Activated naive CD4-positive, alpha-beta T cell treated with anti-CD3 and anti-CD28 coated beads for 36 hours (primary cell): ENCODE measurements around the gene CD200. TPM values are rescaled to one million over a fixed set of nuclear protein-coding genes. Genes with fewer than 3 reads are reported as not detected.
A peak's percentile ranks its signal among the peaks of the same experiment; 100 is the strongest.

Source experiments
- CTCF ChIA-PET: fragments of 350-600 bp; sonication (Branson Sonifier 250); formaldehyde crosslinking; loops from one replicate; lab custom pipeline; 2021; ENCODE audit warnings: antibody characterized with exemption; lab: Charles Lee
- DNase-seq: peaks from one replicate; pipeline ENCODE4 v3.0.0-alpha.2; 2020
- H3K27ac Mint-ChIP-seq: one replicate; pipeline ENCODE4 v1.8.0; 2021; ENCODE audit warnings: mild to moderate bottlenecking, mixed read lengths
- H3K27me3 Mint-ChIP-seq: one replicate; pipeline ENCODE4 v1.8.0; 2021; ENCODE audit warnings: low read depth, mixed read lengths
- H3K36me3 Mint-ChIP-seq: one replicate; pipeline ENCODE4 v1.8.0; 2021; ENCODE audit warnings: low read depth, mixed read lengths
- H3K4me1 Mint-ChIP-seq: one replicate; pipeline ENCODE4 v1.8.0; 2021; ENCODE audit warnings: low read depth, mixed read lengths
- H3K4me3 Mint-ChIP-seq: one replicate; pipeline ENCODE4 v1.8.0; 2021; ENCODE audit warnings: mild to moderate bottlenecking, moderate library complexity, mixed read lengths
- H3K9me3 Mint-ChIP-seq: one replicate; pipeline ENCODE4 v1.8.0; 2021; ENCODE audit warnings: mixed read lengths
- intact Hi-C: fragments of 100-400 bp; cut with micrococcal nuclease; formaldehyde crosslinking; loops from one replicate; pipeline ENCODE4 v1.15.1; 2023
- total RNA-seq, 2 experiments: library from RNA; stranded (reverse); gene quantifications; one replicate each; pipeline ENCODE4 v1.2.3, GENCODE V29; 2021

Gene CD200
- total RNA-seq, 2 experiments from 2014 or later = 50.0 to 53.6 TPM

GRCh38 chr3:112350018-112350810 lies 17.3 kb downstream of the CD200 start:
- DNase-seq = no peak
- Mint-ChIP-seq H3K36me3 (peaks cover 86% of the 10 kb centered on the region), H3K9me3 (no peaks in the 10 kb centered on the region), H3K27me3 (no peaks in the 10 kb centered on the region), H3K4me3 (no peak overlapping the region), H3K4me1 (peaks cover 75% of the 10 kb centered on the region), H3K27ac (peak overlapping the region; percentile 34)
- intact Hi-C loops = loop anchor here (1.0 kb wide), 1 partner anchor 12 kb away; no protein-coding TSS in a partner anchor
- CTCF ChIA-PET = interaction anchor here (0.6 to 0.7 kb wide), 3 partner anchors 15 to 168 kb away, joined by 3 to 5 read pairs (median 3); no protein-coding TSS in a partner anchor

DNA sequence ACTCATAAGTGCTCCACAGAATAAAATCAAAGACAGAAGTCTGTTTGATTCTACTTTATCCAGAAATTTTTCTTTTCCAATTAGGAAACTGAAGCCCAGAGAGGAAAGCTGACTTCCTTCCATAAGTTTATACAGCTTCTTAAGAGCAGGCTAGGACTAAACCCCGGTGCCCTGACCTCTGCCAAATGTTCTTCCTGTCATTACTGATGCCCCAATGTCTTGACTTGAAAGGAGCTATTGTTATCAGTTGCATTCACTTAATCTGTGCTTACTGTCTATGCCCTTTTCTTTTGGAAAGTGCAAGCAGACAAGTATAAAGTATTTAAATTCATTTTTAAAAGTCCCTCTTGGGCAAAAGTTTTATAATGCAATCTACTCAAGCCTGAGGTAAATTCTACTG lies 18.1 kb downstream of the CD200 start:
- CTCF ChIA-PET = interaction anchor here (0.6 to 0.7 kb wide), 2 partner anchors 14 to 147 kb away, joined by 3 read pairs; no protein-coding TSS in a partner anchor
- Mint-ChIP-seq H3K4me1 (peaks cover 68% of the 10 kb centered on the region), H3K27me3 (no peaks in the 10 kb centered on the region), H3K36me3 (peaks cover 81% of the 10 kb centered on the region), H3K9me3 (no peaks in the 10 kb centered on the region), H3K27ac (peak overlapping the region; percentile 34), H3K4me3 (no peak overlapping the region)
- intact Hi-C loops = no loop called here
- no peak for DNase-seq

DNA sequence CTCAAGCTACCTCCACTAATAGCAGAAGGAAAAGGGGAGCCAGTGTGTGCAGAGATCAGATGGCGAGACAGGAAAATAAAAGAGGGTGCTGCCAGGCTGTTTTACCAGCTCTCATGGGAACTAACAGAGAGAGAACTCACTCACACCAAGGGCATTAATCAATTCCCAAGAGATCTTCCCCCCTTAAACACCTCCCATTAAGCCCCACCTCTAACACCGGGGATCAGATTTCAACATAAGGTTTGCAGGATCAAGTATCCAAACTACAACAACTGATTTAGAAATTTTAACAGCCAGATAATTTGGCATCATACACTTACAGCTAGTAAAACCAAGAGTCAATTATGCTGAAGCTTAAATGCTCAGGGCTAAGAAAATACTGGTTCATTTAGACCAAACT lies 18.9 kb downstream of the CD200 start:
- CTCF ChIA-PET = no interaction called here
- Mint-ChIP-seq H3K4me3 (no peak overlapping the region), H3K4me1 (peaks cover 67% of the 10 kb centered on the region), H3K27ac (peak overlapping the region; percentile 28), H3K9me3 (no peaks in the 10 kb centered on the region), H3K27me3 (no peaks in the 10 kb centered on the region), H3K36me3 (peaks cover 76% of the 10 kb centered on the region)
- no peak for DNase-seq
- intact Hi-C loops = no loop called here

DNA sequence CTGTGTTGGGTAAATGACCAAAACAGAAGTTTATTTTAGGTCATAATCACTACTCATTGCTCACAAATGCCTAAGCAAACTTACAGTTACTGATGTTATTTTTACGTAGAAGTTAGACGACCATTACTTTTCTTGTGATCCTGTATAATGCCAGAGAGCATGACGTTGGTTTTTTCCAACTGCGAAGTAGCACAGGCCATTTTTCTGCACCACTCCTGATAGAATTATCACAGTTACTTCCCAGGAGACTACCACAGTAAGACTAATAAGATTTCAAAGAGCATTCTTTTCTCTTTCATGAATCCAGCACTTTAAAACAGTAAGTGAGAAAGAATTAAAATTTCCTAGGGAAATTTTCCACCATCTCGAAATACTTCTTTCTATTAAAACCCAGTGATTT lies 19.8 kb downstream of the CD200 start:
- H3K36me3 Mint-ChIP-seq = peaks cover 68% of the 10 kb centered on the region
- CTCF ChIA-PET = no interaction called here

DNA sequence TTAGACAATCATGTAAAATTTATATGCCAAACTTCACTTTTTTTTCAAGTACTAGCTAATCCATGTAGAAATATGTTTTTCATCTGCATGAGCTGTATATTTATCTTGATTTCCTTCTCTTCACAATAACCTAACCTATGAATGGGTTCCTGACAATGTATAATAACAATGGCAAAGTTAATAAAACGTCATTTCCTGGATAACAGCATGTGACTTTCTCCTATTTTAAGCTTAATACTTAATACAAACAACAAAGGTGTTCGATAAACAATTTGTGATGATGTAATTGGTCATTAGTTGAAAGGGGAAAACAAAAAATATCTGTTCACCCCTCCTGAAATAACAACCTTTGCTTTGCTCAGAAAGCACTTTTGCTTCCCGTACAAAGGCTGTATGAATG lies 20.4 kb downstream of the CD200 start:
- intact Hi-C loops = no loop called here
- no peak for DNase-seq
- Mint-ChIP-seq H3K27ac (peak overlapping the region; percentile 6), H3K36me3 (peaks cover 62% of the 10 kb centered on the region), H3K4me1 (peaks cover 65% of the 10 kb centered on the region), H3K27me3 (no peaks in the 10 kb centered on the region), H3K4me3 (no peak overlapping the region), H3K9me3 (no peaks in the 10 kb centered on the region)
- CTCF ChIA-PET = no interaction called here

More for the DNA sequence above, 19.8 kb downstream of the CD200 start:
- no peak overlapping the region for H3K4me3 Mint-ChIP-seq
- intact Hi-C loops = no loop called here
- no peaks in the 10 kb centered on the region for H3K27me3 Mint-ChIP-seq
- no peaks in the 10 kb centered on the region for H3K9me3 Mint-ChIP-seq
- peaks cover 65% of the 10 kb centered on the region for H3K4me1 Mint-ChIP-seq
- H3K27ac Mint-ChIP-seq = no peak overlapping the region
- DNase-seq = no peak

GRCh38 chr3:112354642-112355306 lies 21.8 kb downstream of the CD200 start:
- intact Hi-C loops = no loop called here
- H3K4me3 Mint-ChIP-seq = no peak overlapping the region
- H3K36me3 Mint-ChIP-seq = peaks cover 60% of the 10 kb centered on the region
- no peak overlapping the region for H3K27ac Mint-ChIP-seq
- CTCF ChIA-PET = interaction anchor here (1.0 kb wide), 1 partner anchor 248 kb away, joined by 3 read pairs; no protein-coding TSS in a partner anchor
- H3K27me3 Mint-ChIP-seq = no peaks in the 10 kb centered on the region
- peaks cover 62% of the 10 kb centered on the region for H3K4me1 Mint-ChIP-seq
- no peak for DNase-seq
- H3K9me3 Mint-ChIP-seq = no peaks in the 10 kb centered on the region

GRCh38 chr3:112355307-112355687 lies 22.3 kb downstream of the CD200 start:
- Mint-ChIP-seq H3K27me3 (no peaks in the 10 kb centered on the region), H3K9me3 (no peaks in the 10 kb centered on the region), H3K4me3 (no peak overlapping the region), H3K4me1 (peaks cover 57% of the 10 kb centered on the region), H3K27ac (peak overlapping the region; percentile 9), H3K36me3 (peaks cover 56% of the 10 kb centered on the region)
- CTCF ChIA-PET = interaction anchor here (0.7 kb wide), 1 partner anchor 207 kb away, joined by 3 read pairs; no protein-coding TSS in a partner anchor
- intact Hi-C loops = no loop called here
- no peak for DNase-seq

GRCh38 chr3:112357930-112358780 lies 25.2 kb downstream of the CD200 start:
- Mint-ChIP-seq H3K36me3 (peaks cover 51% of the 10 kb centered on the region), H3K9me3 (no peaks in the 10 kb centered on the region), H3K27ac (peak overlapping the region; percentile 87), H3K27me3 (no peaks in the 10 kb centered on the region), H3K4me3 (peak overlapping the region; percentile 58), H3K4me1 (peaks cover 43% of the 10 kb centered on the region)
- intact Hi-C loops = loop anchor here (1.0 to 2.0 kb wide), 5 partner anchors 20 to 133 kb away; no protein-coding TSS in a partner anchor
- CTCF ChIA-PET = interaction anchor here (0.5 to 1.4 kb wide), 5 partner anchors 20 to 186 kb away, joined by 3 to 4 read pairs (median 3); no protein-coding TSS in a partner anchor
- peak; percentile 68 for DNase-seq

GRCh38 chr3:112360561-112360960 lies 27.6 kb downstream of the CD200 start:
- Mint-ChIP-seq H3K27ac (no peak overlapping the region), H3K4me1 (peaks cover 60% of the 10 kb centered on the region), H3K4me3 (no peak overlapping the region), H3K9me3 (no peaks in the 10 kb centered on the region), H3K36me3 (peaks cover 51% of the 10 kb centered on the region), H3K27me3 (no peaks in the 10 kb centered on the region)
- DNase-seq = no peak
- intact Hi-C loops = no loop called here
- CTCF ChIA-PET = interaction anchor here (0.6 to 1.1 kb wide), 2 partner anchors 172 to 308 kb away, joined by 4 to 6 read pairs; no protein-coding TSS in a partner anchor

GRCh38 chr3:112362221-112362620 lies 29.3 kb downstream of the CD200 start:
- Mint-ChIP-seq H3K27ac (no peak overlapping the region), H3K4me3 (no peak overlapping the region), H3K36me3 (peaks cover 54% of the 10 kb centered on the region), H3K4me1 (peaks cover 61% of the 10 kb centered on the region), H3K9me3 (no peaks in the 10 kb centered on the region), H3K27me3 (no peaks in the 10 kb centered on the region)
- CTCF ChIA-PET = interaction anchor here (0.6 to 2.0 kb wide), 5 partner anchors 20 to 653 kb away, joined by 3 to 7 read pairs (median 4); partner anchors contain the start of gene SLC9C1
- intact Hi-C loops = no loop called here
- no peak for DNase-seq

DNA sequence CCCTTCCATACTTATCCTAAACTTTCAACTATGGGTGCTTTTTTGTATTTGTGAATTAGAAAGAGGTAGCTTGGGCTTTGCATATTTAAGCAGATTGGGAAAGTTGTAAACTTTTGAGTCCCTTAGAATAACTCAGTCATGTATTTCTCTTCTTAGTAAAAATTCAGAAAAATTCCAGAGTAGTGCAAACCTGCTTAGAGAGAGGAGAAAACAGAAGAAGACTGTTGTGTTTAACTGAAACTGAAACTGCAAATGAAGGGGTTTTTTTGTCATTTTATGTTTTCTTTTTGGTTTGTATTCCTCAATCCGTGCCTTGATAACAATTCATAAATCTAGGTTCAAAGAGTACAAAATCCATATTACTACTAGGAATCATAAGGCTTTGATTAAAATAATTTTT lies 31.3 kb downstream of the CD200 start:
- CTCF ChIA-PET = interaction anchor here (0.7 to 1.1 kb wide), 2 partner anchors 14 to 73 kb away, joined by 3 to 4 read pairs; no protein-coding TSS in a partner anchor
- H3K4me3 Mint-ChIP-seq = peak overlapping the region; percentile 17
- peaks cover 42% of the 10 kb centered on the region for H3K4me1 Mint-ChIP-seq
- peak overlapping the region; percentile 82 for H3K27ac Mint-ChIP-seq
- intact Hi-C loops = no loop called here
- no peaks in the 10 kb centered on the region for H3K27me3 Mint-ChIP-seq
- DNase-seq = no peak
- H3K36me3 Mint-ChIP-seq = peaks cover 60% of the 10 kb centered on the region
- no peaks in the 10 kb centered on the region for H3K9me3 Mint-ChIP-seq
